ENCODE results near the gene CDC25A. TPM values are rescaled to one million over a fixed set of nuclear protein-coding genes. Genes with fewer than 3 reads are reported as not detected.

CDC25A gene
- total and polyA plus RNA-seq, 2 of the 8 experiments (the other 6 are each of a cell fraction or from before 2014, with no cell fraction given): 20.7 to 62.1 TPM

- TF ChIP-seq CHD7 (IDR thresholded peaks at IDR 0.05; ENCODE audit: insufficient replicate concordance, low read length) (no peak), NANOG (IDR thresholded peaks at IDR 0.05; ENCODE audit: insufficient read depth, low read depth, low read length, poor library complexity, severe bottlenecking) (no peak), RXRA (IDR thresholded peaks at IDR 0.05; ENCODE audit: insufficient read depth, low read depth, low read length) (no peak), POLR2AphosphoS5 (IDR thresholded peaks at IDR 0.05; ENCODE audit: low read depth, low read length) (no peak), ZNF274 (IDR thresholded peaks at IDR 0.05; ENCODE audit: borderline replicate concordance, extremely low read depth, low read length) (no peak), CHD1 (IDR thresholded peaks at IDR 0.05; ENCODE audit: low read depth, low read length) (no peak), CBX5 (IDR thresholded peaks at IDR 0.05; ENCODE audit: low read depth, low read length) (no peak), CEBPB (IDR thresholded peaks at IDR 0.05; ENCODE audit: low read depth, low read length) (no peak), USF2 (IDR thresholded peaks at IDR 0.05; ENCODE audit: low read length) (no peak)
- TF ChIP-seq, protein P1, sequence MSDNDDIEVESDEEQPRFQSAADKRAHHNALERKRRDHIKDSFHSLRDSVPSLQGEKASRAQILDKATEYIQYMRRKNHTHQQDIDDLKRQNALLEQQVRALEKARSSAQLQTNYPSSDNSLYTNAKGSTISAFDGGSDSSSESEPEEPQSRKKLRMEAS (IDR thresholded peaks at IDR 0.05): no peak
Observed at GRCh38 chr3:48208076-48208475, 19.9 kb upstream of the CDC25A start (continued).

Measured in H1 (cell line).